ENCODE results near the gene GNG14.
"Not testable (repeated sequence)": the region's sequence is repeated elsewhere in the genome, so short reads cannot be mapped to it uniquely, and the experiment has no call there.

The GNG14 gene

DNA sequence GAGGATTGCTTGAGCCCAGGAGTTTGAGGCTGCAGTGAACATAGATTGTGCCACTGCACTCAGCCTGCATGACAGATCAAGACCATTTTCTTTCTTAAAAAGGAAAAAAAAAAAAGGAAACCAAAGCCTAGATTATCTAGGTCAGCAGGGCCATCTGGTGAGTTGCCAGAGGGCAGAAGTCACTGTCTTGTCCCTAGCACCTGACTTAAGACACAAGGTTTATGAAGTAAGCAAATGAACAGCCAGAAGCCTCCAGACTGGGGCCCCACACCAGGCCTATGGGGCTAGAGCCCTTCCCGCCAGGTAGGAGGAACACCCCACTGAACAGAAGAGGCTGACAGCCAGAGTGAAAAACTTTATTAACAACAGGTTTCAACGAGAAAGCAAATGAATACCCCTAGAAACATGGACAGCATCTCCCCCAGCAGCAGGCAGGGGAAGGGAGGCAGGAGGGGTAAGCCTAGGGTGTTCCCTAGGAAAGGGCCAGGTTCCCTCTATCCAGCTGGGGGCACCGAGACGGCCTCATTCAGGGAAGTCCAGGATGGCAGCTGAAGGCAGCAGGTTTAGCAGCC lies 20.0 kb upstream of the GNG14 start:
- no peak for DNase-seq

DNA sequence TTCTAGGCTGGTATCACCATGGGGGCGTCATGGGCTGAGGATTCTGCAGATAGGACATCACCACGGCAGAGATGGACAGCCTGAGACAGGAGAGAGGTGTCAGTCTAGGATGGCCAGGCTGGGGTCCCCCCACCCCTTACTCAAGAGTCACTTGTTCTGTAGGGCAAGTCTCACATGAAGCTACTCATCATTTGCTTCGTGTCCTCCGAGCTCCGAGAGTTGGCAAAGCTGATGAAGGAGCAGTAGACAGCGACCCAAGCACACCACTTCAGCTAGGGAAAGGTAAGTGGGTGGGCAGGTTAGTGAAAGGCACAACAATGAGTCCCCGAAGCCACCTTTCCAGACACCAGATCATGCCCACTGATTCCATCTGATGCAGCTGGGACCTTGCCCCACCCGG lies 19.5 kb upstream of the GNG14 start:
- DNase-seq: no peak

DNA sequence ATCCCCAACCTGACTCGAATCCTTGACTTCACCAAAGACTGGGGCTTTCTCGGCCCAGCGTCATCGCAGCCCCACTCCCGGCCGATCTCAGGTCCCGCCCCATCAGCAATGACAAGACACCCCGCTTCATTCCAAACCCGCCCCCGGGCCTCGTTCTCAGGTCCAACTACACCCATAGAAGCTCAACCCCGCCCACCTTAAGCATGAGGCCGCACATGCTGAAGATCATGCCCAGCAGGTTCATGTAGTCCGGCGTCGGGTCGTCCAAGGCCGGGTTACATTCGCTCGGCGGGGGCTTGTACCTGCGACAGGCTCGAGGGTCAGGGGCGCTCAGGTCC lies 18.9 kb upstream of the GNG14 start:
- DNase-seq: peak in 30 of 56 donors; percentile 26 to 85 (median 60)

DNA sequence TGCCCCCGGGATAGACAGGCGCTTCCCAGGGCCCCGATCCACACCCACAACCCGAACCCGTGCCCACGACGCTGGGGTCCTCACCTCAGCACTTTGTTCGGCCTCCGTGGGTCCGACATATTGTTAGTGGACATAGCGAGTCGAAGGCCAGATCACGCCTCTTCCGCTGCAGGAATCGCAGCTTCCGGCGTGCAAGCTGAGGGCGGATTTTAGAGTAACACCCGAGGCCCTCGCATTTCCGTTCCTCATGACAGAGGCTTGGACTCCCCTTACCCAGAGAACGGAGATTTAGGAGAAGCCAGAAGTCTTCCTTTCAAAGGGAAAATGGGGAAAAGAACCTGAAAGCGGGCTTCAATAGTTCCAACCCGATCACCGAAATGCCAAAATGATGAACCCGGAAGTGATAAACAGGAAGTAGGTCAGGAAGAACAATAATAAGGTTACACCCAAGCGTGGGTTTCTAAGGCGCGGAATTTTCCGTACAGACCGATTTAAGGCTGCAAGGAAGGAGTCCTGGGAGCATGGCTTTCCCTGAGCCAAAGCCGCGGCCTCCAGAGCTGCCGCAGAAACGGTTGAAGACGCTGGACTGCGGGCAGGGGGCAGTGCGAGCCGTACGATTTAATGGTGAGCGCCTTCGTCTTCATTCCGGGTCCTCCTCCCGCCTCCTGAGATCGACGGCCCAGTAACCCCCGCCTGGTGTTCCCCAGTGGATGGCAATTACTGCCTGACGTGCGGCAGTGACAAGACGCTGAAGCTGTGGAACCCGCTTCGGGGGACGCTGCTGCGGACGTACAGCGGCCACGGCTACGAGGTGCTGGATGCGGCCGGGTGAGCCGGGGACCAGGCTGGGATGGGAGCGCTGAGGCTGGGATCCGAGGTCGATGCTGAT lies 18.3 kb upstream of the GNG14 start:
- peak in 55 of 56 donors; percentile 25 to 90 (median 73) for DNase-seq

DNA sequence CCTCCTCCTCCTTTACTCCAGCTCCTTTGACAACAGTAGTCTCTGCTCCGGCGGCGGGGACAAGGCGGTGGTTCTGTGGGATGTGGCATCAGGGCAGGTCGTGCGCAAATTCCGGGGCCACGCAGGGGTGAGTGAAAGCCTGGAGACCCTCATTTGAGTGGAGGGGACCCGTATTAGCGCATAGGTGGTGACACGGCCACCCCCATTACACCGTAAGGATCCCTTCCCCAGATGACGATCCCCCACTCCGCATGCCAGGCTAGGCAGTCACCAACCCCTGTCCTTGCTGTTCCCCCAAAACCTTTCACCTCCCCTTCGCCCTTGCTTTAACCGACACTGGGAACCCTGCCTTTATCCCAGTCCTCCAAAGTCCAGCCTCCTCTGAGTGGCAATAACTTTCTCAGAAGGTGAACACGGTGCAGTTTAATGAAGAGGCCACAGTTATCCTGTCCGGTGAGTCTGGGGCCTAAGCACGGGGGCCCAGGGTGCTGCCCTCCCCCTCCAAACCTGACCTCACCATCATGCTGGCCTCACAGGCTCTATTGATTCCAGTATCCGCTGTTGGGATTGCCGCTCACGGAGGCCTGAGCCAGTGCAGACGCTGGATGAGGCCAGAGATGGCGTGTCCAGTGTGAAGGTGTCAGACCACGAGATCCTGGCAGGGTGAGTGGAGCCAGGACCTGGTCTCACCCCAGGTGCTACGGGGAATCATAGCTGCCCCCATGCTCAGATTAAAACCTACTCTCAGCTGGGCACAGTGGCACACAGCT lies 17.5 kb upstream of the GNG14 start:
- DNase-seq: peak in 1 of 56 donors; percentile 34

- no peak for DNase-seq
Observed at GRCh38 chr19:12672744-12673143, 15.1 kb upstream of the GNG14 start.

GRCh38 chr19:12675399-12675798 lies 12.4 kb upstream of the GNG14 start:
- no peak for DNase-seq

DNA sequence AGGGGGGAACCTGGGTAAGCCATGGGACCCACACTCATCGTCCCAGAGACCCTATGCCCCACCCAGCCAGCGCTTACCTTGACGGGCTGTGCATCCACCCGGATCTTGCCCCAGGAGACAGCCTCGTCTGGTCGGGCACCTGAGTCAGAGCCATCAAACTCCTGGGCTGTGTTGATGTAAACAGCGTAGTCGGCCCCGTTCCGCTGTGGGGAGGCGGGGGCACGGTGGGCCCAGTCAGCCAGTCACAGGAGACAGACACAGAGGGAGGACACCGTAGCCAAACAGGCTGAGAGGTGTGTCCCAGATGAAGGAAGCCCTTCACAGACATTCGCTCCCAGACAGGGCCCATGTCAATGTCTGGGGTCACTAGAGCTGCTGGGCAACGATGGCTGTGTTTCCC lies 11.9 kb upstream of the GNG14 start:
- DNase-seq: no peak

DNA sequence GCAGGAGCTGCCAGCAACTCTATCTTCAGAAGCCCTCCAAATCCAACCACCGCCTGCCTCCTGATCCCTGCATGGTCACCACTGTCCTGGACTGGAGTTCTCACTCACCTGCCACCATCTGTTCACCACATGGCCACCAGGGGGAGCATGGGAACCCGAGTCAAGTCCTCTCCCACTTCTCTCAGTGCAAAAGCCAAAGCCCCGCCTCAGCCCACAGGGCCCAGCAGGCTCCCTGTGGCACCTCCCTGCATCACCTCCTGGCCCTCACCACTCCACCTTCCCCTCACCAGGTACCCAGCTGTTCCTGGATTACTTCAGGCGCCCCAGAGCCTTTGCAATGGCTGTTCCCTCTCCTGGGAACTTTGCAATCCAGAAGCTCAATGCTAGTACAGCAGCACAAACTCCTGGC lies 11.4 kb upstream of the GNG14 start:
- peak in 50 of 56 donors; percentile 6 to 80 (median 36) for DNase-seq

- no peak for DNase-seq
Observed at GRCh38 chr19:12676928-12677327, 10.9 kb upstream of the GNG14 start.

GRCh38 chr19:12678039-12678438 lies 9.8 kb upstream of the GNG14 start:
- not testable (repeated sequence) for DNase-seq

GRCh38 chr19:12680034-12680433 lies 7.8 kb upstream of the GNG14 start:
- DNase-seq: no peak

DNA sequence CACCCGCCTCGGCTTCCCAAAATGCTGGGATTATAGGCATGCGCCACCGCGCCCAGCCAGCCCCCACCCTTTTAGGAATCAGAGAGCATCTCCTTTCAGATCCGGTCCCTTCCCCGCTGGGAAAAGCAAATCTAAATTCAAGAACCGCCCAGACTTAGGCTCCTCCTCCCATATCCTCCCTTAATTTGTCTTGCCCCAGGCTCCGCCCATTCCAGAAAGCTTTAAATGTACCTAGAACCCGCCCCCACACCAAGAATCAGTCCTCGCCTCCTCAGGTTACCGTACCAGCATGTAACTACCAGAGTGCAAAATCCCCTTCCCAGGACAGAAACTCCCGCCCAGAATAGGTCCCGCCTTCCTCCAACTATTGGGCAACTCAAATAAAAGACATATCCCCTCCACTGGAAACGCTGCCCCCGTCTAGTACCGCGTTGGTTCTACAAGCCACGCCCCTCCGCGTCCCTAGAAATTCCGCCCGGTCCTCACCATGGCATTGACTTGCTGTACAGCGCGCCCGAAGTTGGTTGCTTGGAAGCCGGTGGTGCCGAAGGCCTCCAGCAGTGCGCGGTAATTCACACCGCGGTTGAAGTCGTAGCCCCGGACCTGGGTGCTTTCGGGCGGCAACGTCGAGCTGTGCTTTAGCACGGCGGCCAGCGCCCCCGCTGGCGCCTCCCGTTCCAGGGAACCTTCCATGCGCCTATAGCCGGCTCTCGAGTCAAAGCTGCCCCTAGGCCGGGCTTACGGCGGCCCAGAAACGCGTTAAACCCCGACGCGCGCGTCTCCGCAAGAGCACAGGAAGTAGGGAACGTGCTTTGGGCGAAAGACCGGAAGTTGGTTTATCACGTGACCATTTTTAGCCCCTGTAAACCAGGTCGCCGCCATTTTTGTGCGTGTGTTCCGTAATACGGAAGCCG lies 6.5 kb upstream of the GNG14 start, which contains the start of gene DHPS:
DHPS (minus strand) TSS at position 807 of the 914 bp plus-strand sequence; CDS start at position 693, 114 bp downstream.
- peak in 55 of 56 donors; percentile 32 to 93 (median 81) for DNase-seq

DNA sequence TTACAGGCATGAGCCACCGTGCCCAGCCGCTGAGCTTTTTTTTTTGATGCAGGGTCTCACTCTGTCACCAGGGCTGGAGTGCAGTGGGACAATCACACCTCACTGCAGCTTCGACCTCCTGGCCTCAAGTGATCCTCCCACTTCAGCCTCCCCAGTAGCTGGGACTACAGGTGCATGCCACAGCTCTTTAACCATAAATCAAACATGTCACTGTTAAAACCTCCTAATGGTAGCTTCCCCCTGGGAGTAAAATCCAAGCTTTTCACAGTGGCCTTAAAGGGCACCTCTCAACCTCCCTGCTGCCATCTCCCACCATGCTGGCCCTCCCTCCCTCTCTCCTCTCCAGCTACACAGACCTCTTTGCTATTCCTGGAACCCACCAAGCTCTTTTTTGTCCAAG lies 2.0 kb upstream of the GNG14 start:
- DNase-seq: no peak

DNA sequence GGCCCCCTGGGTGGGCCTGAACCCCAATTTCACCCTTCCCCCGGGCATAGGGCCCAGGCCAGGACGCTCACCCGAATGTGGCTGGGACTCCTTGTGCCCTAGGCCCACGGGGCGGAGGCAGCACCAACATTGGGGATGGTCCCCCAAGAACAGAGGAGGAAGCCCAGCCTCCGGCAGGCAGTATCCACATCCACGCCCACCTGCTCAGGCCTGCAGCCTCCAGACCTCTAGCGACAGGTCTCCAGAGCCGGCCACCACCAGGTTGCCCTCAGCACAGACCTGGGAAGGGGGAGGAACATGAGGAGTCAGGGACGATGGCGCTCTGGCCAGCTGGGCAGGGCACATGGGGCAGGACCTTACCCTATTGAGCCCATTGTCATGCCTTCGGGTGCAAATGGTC lies 1.2 kb downstream of the GNG14 start:
- no peak for DNase-seq

- DNase-seq: no peak
Observed at GRCh38 chr19:12689581-12690216, 1.9 kb downstream of the GNG14 start.

- no peak for DNase-seq
Observed at GRCh38 chr19:12692960-12693359, 5.2 kb downstream of the GNG14 start.

- no peak for DNase-seq
Observed at GRCh38 chr19:12694641-12695040, 6.8 kb downstream of the GNG14 start.

- no peak for DNase-seq
Observed at GRCh38 chr19:12695096-12695495, 7.3 kb downstream of the GNG14 start.

- DNase-seq: no peak
Observed at GRCh38 chr19:12695514-12695913, 7.7 kb downstream of the GNG14 start.

GRCh38 chr19:12695997-12696365 lies 8.2 kb downstream of the GNG14 start:
- DNase-seq: peak in 1 of 56 donors; percentile 19
